GM21381 (cell line): ENCODE results near the gene RELT.
A peak's percentile ranks its signal among the peaks of the same experiment; 100 is the strongest.

Source experiments
- ATAC-seq: cut with Tn5 transposase; IDR thresholded peaks from one replicate; pipeline ENCODE4 v1.9.1; 2021; ENCODE audit warnings: mild to moderate bottlenecking, moderate library complexity; ENCODE audit not compliant: unreplicated experiment

Gene RELT

GRCh38 chr11:73372375-73372993, 3.7 kb upstream of the RELT start:
- no peak for ATAC-seq

- no peak for ATAC-seq
These were observed 2.0 kb upstream of the RELT start for GRCh38 chr11:73374151-73374550.

- no peak for ATAC-seq
These were observed 404 bp upstream of the RELT start for GRCh38 chr11:73375830-73376159.

- ATAC-seq: peak; percentile 22
These were observed 817 bp downstream of the RELT start for GRCh38 chr11:73376803-73377629.

GRCh38 chr11:73379189-73379880, 3.1 kb downstream of the RELT start:
- no peak for ATAC-seq

- no peak for ATAC-seq
These were observed 4.1 kb downstream of the RELT start for GRCh38 chr11:73380331-73380730.

GRCh38 chr11:73380897-73381410, 4.8 kb downstream of the RELT start:
- ATAC-seq: no peak

- no peak for ATAC-seq
These were observed 5.4 kb downstream of the RELT start for GRCh38 chr11:73381589-73381988.

GRCh38 chr11:73382183-73382582, 6.0 kb downstream of the RELT start:
- no peak for ATAC-seq

GRCh38 chr11:73382747-73383146, 6.5 kb downstream of the RELT start:
- ATAC-seq: no peak

- no peak for ATAC-seq
These were observed 7.3 kb downstream of the RELT start for GRCh38 chr11:73383249-73384124.

GRCh38 chr11:73384125-73384441, 7.9 kb downstream of the RELT start:
- no peak for ATAC-seq

- no peak for ATAC-seq
These were observed 8.3 kb downstream of the RELT start for GRCh38 chr11:73384531-73384871.

GRCh38 chr11:73384872-73385689, 8.9 kb downstream of the RELT start:
- ATAC-seq: peak; percentile 38

- no peak for ATAC-seq
These were observed 9.8 kb downstream of the RELT start for GRCh38 chr11:73386016-73386415.

GRCh38 chr11:73386546-73386945, 10.3 kb downstream of the RELT start:
- no peak for ATAC-seq

GRCh38 chr11:73387594-73388264, 11.5 kb downstream of the RELT start:
- ATAC-seq: no peak

GRCh38 chr11:73388265-73389133, 12.3 kb downstream of the RELT start:
- no peak for ATAC-seq

- ATAC-seq: no peak
These were observed 12.9 kb downstream of the RELT start for GRCh38 chr11:73389134-73389525.
